GM13976 (cell line): ENCODE results near the gene GNRHR.
"Not testable (repeated sequence)": the region's sequence is repeated elsewhere in the genome, so short reads cannot be mapped to it uniquely, and the experiment has no call there.

Source experiments
- DNase-seq: peaks from one replicate; pipeline ENCODE4 v3.0.0; 2012; ENCODE audit warnings: low spot score
- in situ Hi-C: fragments of 300-500 bp; cut with MboI; formaldehyde crosslinking; loops from one replicate; pipeline ENCODE4 v1.12.0; 2022; ENCODE audit warnings: low sequenced_read_pairs, mixed read lengths, inconsistent platforms; ENCODE audit not compliant: unreplicated experiment
- TF ChIP-seq, protein P1 (sequence below): IDR thresholded peaks from 2 replicates; pipeline ENCODE4 v1.5.1; 2012; ENCODE audit warnings: borderline replicate concordance, mild to moderate bottlenecking; ENCODE audit not compliant: insufficient read depth; ENCODE audit errors: extremely low read depth, missing control alignments, control extremely low read depth

GNRHR gene

DNA sequence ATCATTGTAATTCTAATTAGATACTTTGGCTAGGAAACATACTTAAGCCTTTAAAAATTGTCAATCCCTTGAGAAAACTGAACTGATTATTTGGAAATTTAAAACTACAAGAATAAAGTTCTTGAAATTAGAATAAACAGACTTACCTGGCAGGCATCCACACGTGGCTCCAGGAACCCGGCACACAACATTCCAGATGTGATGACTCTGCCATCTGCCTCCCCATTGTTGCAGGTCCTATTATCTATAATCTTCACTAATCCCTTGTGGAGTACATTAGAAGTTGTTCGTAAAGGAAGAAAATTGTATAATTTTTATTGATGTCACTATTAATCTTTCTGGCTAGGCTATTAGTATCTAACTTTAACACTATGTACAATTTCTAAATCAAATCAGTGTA lies 16.2 kb upstream of the GNRHR start:
- in situ Hi-C loops = no loop called here
- TF ChIP-seq, protein P1, sequence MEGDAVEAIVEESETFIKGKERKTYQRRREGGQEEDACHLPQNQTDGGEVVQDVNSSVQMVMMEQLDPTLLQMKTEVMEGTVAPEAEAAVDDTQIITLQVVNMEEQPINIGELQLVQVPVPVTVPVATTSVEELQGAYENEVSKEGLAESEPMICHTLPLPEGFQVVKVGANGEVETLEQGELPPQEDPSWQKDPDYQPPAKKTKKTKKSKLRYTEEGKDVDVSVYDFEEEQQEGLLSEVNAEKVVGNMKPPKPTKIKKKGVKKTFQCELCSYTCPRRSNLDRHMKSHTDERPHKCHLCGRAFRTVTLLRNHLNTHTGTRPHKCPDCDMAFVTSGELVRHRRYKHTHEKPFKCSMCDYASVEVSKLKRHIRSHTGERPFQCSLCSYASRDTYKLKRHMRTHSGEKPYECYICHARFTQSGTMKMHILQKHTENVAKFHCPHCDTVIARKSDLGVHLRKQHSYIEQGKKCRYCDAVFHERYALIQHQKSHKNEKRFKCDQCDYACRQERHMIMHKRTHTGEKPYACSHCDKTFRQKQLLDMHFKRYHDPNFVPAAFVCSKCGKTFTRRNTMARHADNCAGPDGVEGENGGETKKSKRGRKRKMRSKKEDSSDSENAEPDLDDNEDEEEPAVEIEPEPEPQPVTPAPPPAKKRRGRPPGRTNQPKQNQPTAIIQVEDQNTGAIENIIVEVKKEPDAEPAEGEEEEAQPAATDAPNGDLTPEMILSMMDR = no peak

DNA sequence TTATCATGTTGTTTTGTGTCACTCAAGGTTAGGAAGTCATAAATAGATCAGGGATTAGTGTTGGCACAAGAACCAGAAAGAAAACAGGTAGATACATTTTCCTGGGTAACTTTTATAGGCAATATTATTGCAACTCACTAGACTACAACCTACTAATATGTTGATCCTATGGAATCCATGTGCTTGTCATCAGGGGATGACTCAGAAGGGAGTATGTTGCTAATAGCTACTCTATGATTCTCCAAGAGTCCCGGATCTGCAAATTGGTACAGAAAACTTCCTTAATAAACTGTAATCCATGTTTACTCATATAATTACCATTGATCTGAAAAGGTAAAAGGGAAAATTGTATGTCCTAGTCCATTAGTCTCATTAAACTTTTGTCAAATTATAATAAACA lies 11.7 kb upstream of the GNRHR start:
- TF ChIP-seq, protein P1 = no peak
- in situ Hi-C loops = no loop called here
- no peak for DNase-seq

More for the DNA sequence above, 16.2 kb upstream of the GNRHR start:
- DNase-seq = no peak

DNA sequence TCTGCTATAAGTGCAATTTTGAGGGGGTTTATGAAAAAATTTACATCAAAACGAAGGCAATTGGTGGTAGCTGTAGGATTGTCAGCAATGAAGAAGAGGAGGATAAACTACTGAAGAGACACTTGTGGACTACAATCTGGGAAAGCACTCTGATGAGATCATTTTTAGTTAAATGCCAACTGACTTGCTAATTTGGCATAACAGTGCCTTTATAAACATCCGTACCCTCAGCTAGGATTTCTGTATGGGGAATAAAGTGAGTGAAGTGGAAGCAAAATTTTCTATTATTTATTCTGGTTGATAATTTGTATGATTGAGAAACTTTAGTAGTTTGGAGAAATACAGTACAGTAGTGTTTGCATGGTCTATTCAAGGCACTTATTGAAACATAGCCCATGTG lies 11.2 kb upstream of the GNRHR start:
- TF ChIP-seq, protein P1 = no peak
- in situ Hi-C loops = no loop called here
- DNase-seq = no peak

DNA sequence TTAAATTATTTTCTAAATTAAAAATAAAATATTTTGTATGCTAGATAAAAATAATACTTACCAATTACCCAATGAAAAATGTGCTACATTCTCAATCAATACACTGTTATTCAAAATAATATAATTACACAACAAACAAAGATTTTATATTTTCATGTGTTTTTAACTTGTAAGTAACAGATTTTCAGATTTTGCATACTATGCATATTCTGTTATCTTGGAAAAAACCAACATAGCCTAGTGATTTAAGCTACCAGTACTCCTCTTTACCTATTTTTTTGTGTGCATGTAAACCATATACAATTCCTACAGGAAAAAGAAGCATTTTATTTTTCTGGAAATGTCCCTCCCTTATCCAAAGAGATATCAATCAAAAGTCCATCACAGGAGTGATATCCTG lies 10.0 kb upstream of the GNRHR start:
- no peak for DNase-seq
- TF ChIP-seq, protein P1 = no peak
- in situ Hi-C loops = no loop called here

DNA sequence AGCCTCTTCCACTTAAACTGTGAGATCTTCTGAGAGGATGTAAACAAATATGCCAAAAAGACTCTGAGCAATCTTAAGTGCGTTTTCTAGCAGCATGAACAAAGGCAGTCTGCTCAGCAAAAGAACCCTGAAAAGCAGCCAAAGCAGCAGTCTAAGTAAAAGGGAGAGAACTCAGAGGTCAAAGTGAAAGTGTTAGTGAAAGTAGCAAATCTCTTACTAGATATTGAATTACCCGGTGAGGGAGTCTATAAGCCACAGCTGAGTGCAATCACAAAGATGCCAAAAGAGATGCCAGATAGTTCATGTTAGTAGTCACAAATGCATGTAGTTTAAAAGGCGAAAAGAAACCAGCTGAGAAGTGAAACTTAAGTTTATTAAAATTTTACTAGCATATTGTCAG lies 7.9 kb upstream of the GNRHR start:
- TF ChIP-seq, protein P1 = no peak
- in situ Hi-C loops = no loop called here
- DNase-seq = peak; percentile 46

DNA sequence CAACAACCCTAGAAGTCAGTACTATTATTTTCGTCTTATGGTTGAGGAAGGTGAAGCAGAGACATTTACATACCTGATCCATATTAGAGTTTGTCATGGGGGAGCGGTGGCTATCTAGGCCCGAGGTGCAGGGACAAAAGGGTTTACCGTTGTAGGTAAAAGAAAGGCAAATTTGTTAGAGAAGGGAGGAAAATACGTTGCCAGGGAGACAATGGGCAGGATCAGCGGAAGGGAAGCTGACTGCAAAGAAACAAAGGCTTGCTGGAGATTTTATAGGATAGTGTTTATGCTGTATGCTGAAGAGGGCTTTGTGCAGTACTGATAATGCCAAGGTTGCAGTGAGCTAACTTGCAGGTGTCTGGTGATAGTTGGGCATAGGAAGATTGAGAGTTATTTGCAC lies 2.8 kb upstream of the GNRHR start:
- in situ Hi-C loops, DNase-seq: not testable (repeated sequence)

DNA sequence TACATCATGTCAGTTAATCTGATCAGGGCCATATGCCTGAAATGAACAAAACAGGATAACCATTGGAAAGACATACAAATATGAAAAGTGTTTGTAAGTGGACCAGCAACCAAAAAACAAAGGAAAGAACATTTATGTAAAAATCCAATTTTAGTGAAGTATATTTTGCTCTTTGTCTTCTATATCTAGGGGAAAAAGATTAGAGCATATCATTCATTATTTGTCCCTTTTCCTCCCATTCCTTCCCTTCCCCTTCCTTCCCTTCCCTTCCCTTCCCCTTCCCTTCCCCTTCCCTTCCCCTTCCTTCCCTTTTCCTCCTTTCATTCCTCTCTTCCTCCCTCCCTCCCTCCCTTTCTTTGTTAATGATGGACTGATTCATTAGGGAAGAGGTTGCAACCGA lies 1.8 kb upstream of the GNRHR start:
- TF ChIP-seq, protein P1 = no peak
- in situ Hi-C loops = no loop called here

More for the DNA sequence above, 1.8 kb upstream of the GNRHR start:
- no peak for DNase-seq
